Lung (tissue), 12 donors: ENCODE data around the gene MEG3. TPM values are rescaled to one million over a fixed set of nuclear protein-coding genes. Genes with fewer than 3 reads are reported as not detected.

Experiments
- ATAC-seq: fragments of 200-7000 bp; cut with Tn5 transposase; one replicate; pipeline ENCODE4 v1.9.1; 2020; ENCODE audit warnings: moderate number of reproducible peaks; ENCODE audit not compliant: insufficient read depth, low FRiP score
- DNase-seq, 3 donors: peaks; one replicate each; pipeline ENCODE4 v3.0.0-alpha.2; 2013 to 2017
- H3K27ac ChIP-seq, 2 donors: one replicate each; pipeline ENCODE4 v1.5.1; 2013; ENCODE audit warnings: mild to moderate bottlenecking in 2 of 2, moderate library complexity in 2 of 2, control low read depth in 1 of 2, inconsistent platforms in 1 of 2, low read depth in 1 of 2, low read length in 1 of 2
- H3K27me3 ChIP-seq, 3 donors: one replicate each; pipeline ENCODE4 v1.5.1; 2013; ENCODE audit warnings: low read length in 2 of 3; ENCODE audit not compliant: control insufficient read depth in 3 of 3, insufficient read depth in 3 of 3
- H3K36me3 ChIP-seq, 4 donors: one replicate each; pipeline ENCODE4 v1.5.1; 2013; ENCODE audit warnings: low read length in 4 of 4, mild to moderate bottlenecking in 1 of 4, moderate library complexity in 1 of 4; ENCODE audit not compliant: control insufficient read depth in 4 of 4, insufficient read depth in 4 of 4
- H3K4me1 ChIP-seq, 5 donors: one replicate each; pipeline ENCODE4 v1.5.1; 2013; ENCODE audit warnings: low read length in 5 of 5, mild to moderate bottlenecking in 2 of 5, moderate library complexity in 1 of 5; ENCODE audit not compliant: control insufficient read depth in 5 of 5, insufficient read depth in 5 of 5
- H3K4me3 ChIP-seq: one replicate; pipeline ENCODE4 v1.5.1; 2013; ENCODE audit warnings: mild to moderate bottlenecking, control low read depth, moderate library complexity
- H3K9ac ChIP-seq, 2 donors: one replicate each; pipeline ENCODE4 v1.5.1; 2013; ENCODE audit warnings: low read length in 2 of 2, control low read depth in 1 of 2; ENCODE audit not compliant: insufficient read depth in 1 of 2
- H3K9me3 ChIP-seq, 4 donors: one replicate each; pipeline ENCODE4 v1.5.1; 2013; ENCODE audit warnings: low read length in 3 of 4, mild to moderate bottlenecking in 1 of 4, moderate library complexity in 1 of 4; ENCODE audit not compliant: control insufficient read depth in 4 of 4, insufficient read depth in 3 of 4
- WGBS, 2 donors: extraction: QIAGEN DNeasy Blood & Tissue Kit; methylation state at CpG; one replicate each; pipeline ENCODE4 v1.1.7; 2013; 5-methylcytosine and 5-hydroxymethylcytosine counted together
- polyA plus RNA-seq, 2 donors: library from polyadenylated mRNA; stranded (reverse); fragments of 200-250 nt; gene quantifications; one replicate each; pipeline ENCODE4 v1.2.1, GENCODE V29; 2013
- total RNA-seq, 2 donors: library from RNA; depleted of rRNA in 1 of 2; stranded (reverse); fragments of >200 nt in 1 of 2; gene quantifications; one replicate each; pipeline ENCODE4 v1.2.1, GENCODE V29; 2014 to 2021
- TF ChIP-seq, protein P1 (sequence below): IDR thresholded peaks from 2 replicates; pipeline ENCODE4 v1.5.1; 2012; ENCODE audit warnings: mild to moderate bottlenecking; ENCODE audit errors: control extremely low read depth, extremely low read depth
- donor health status: control.
- donor health status: control.
- donor health status: Bipolar disorder and iron deficiency.
- donor health status: healthy.
- donor health status: DM: yes; HTN: yes; CAD: no.

Gene MEG3
- total and polyA plus RNA-seq, 4 donors = 5.9 to 267 (median 14.8) TPM

DNA sequence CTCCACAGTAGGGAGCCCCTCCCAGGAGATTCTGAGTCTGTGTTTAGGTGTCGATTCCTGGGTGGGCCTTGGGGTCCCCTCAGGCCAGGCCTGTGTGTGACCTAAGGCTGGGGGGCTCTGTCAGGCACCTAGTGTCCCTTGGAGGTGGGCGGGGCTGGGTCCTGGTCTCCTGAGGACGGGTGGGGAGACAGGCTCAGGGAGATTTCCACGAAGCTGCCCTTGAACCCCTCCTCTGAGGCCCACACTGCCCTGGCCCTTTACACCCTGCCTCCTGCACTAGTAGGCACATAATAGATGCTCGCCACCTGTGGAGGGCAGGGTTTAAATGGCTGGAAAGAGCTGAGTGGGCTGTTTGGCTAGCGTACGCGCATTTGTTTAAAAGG, 32.9 kb downstream of the MEG3 start:
- no peak for DNase-seq
- H3K4me1 ChIP-seq = no peaks in the 10 kb centered on the region
- no peaks in the 10 kb centered on the region for H3K27me3 ChIP-seq
- H3K9me3 ChIP-seq = peaks cover 0 to 3% (median 0%) of the 10 kb centered on the region in 4 donors
- no peak overlapping the region for H3K4me3 ChIP-seq
- ATAC-seq = no peak
- no peak overlapping the region for H3K9ac ChIP-seq
- H3K27ac ChIP-seq = no peak overlapping the region
- peaks cover 0 to 5% (median 0%) of the 10 kb centered on the region in 4 donors for H3K36me3 ChIP-seq
- 67 to 73% methylated on average over 8 of the region's 8 CpGs for WGBS, 2 donors
- TF ChIP-seq, protein P1, sequence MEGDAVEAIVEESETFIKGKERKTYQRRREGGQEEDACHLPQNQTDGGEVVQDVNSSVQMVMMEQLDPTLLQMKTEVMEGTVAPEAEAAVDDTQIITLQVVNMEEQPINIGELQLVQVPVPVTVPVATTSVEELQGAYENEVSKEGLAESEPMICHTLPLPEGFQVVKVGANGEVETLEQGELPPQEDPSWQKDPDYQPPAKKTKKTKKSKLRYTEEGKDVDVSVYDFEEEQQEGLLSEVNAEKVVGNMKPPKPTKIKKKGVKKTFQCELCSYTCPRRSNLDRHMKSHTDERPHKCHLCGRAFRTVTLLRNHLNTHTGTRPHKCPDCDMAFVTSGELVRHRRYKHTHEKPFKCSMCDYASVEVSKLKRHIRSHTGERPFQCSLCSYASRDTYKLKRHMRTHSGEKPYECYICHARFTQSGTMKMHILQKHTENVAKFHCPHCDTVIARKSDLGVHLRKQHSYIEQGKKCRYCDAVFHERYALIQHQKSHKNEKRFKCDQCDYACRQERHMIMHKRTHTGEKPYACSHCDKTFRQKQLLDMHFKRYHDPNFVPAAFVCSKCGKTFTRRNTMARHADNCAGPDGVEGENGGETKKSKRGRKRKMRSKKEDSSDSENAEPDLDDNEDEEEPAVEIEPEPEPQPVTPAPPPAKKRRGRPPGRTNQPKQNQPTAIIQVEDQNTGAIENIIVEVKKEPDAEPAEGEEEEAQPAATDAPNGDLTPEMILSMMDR = no peak

GRCh38 chr14:100859781-100860180, 33.9 kb downstream of the MEG3 start:
- WGBS, 2 donors = 91 to 92% methylated on average over 18 of the region's 18 CpGs
- no peak for ATAC-seq
- H3K27ac ChIP-seq = no peak overlapping the region
- H3K36me3 ChIP-seq = peaks cover 0 to 5% (median 0%) of the 10 kb centered on the region in 4 donors
- no peak overlapping the region for H3K4me3 ChIP-seq
- H3K9ac ChIP-seq = no peak overlapping the region
- peaks cover 0 to 3% (median 0%) of the 10 kb centered on the region in 4 donors for H3K9me3 ChIP-seq
- TF ChIP-seq, protein P1 = no peak
- no peaks in the 10 kb centered on the region for H3K27me3 ChIP-seq
- H3K4me1 ChIP-seq = peaks cover 0 to 2% (median 0%) of the 10 kb centered on the region in 5 donors
- no peak for DNase-seq

- no peak overlapping the region for H3K4me3 ChIP-seq
- no peak for DNase-seq
These were observed 34.8 kb downstream of the MEG3 start for GRCh38 chr14:100860556-100861187.

More at GRCh38 chr14:100860556-100861187, 34.8 kb downstream of the MEG3 start:
- no peak for ATAC-seq
- peaks cover 0 to 8% (median 0%) of the 10 kb centered on the region in 5 donors for H3K4me1 ChIP-seq
- TF ChIP-seq, protein P1 = no peak
- 78 to 82% methylated on average over 19 of the region's 19 CpGs for whole genome bisulfite sequencing, 2 donors
- no peak overlapping the region for H3K9ac ChIP-seq
- peaks cover 0 to 3% (median 0%) of the 10 kb centered on the region in 4 donors for H3K9me3 ChIP-seq
- no peaks in the 10 kb centered on the region for H3K27me3 ChIP-seq
- H3K36me3 ChIP-seq = peaks cover 0 to 5% (median 0%) of the 10 kb centered on the region in 4 donors
- H3K27ac ChIP-seq = no peak overlapping the region
